GM10266 (cell line): ENCODE measurements around the gene BNIP5.

Experiments used
- DNase-seq: peaks from one replicate; pipeline ENCODE4 v3.0.0; 2012; ENCODE audit errors: extremely low spot score
- TF ChIP-seq, protein P1 (sequence below): IDR thresholded peaks from 2 replicates; pipeline ENCODE4 v1.5.1; 2012; ENCODE audit warnings: mild to moderate bottlenecking, low read depth; ENCODE audit not compliant: control insufficient read depth, insufficient read depth; ENCODE audit errors: missing control alignments

BNIP5 gene

GRCh38 chr6:36301781-36302180, 34.9 kb downstream of the BNIP5 start:
- TF ChIP-seq, protein P1, sequence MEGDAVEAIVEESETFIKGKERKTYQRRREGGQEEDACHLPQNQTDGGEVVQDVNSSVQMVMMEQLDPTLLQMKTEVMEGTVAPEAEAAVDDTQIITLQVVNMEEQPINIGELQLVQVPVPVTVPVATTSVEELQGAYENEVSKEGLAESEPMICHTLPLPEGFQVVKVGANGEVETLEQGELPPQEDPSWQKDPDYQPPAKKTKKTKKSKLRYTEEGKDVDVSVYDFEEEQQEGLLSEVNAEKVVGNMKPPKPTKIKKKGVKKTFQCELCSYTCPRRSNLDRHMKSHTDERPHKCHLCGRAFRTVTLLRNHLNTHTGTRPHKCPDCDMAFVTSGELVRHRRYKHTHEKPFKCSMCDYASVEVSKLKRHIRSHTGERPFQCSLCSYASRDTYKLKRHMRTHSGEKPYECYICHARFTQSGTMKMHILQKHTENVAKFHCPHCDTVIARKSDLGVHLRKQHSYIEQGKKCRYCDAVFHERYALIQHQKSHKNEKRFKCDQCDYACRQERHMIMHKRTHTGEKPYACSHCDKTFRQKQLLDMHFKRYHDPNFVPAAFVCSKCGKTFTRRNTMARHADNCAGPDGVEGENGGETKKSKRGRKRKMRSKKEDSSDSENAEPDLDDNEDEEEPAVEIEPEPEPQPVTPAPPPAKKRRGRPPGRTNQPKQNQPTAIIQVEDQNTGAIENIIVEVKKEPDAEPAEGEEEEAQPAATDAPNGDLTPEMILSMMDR = no peak
- no peak for DNase-seq

DNA sequence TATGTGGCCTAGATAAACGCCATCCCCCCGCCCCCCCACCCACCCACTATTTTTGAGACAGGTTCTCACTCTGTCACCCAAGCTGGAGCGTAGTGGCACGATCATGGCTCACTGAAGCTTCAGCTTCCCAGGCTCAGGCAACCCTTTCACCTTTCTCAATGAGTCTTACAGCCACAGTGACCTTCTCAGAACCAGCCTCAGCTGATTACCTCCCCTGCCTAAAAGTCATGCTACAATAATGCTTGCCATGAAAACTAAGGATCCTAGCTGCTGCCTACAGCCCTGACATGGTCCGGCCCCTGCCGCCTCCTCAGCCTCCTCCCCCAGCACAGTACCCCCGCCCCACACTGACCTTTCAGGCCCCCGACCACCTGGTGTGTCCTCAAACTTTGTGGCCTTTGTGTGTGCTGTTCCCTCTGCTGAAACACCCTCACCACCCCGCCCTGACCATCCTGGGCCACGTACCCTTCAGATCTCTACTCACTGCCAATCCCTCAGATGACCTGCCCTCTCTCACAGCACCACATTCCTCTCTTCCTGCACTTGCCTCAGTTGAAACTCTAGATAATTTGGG, 35.5 kb downstream of the BNIP5 start:
- DNase-seq = no peak
- TF ChIP-seq, protein P1 = no peak

DNA sequence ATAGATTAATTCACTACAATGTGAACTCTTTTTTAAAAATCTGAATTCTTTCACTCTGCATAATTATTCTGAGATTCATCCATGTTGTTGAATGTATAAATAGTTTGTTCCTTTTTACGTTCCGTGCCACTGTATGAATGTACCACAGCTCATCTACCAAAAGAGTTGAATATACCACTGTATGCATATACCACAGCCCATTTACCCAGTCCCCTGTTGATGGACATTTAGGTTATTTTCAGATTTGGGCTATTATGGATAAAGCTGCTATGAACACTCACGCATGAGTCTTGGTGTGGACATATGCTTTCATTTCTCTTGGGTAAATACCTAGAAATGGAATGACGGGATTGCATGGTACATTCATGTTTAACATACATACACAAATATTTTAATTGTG, 38.7 kb downstream of the BNIP5 start:
- no peak for DNase-seq
- TF ChIP-seq, protein P1 = no peak

DNA sequence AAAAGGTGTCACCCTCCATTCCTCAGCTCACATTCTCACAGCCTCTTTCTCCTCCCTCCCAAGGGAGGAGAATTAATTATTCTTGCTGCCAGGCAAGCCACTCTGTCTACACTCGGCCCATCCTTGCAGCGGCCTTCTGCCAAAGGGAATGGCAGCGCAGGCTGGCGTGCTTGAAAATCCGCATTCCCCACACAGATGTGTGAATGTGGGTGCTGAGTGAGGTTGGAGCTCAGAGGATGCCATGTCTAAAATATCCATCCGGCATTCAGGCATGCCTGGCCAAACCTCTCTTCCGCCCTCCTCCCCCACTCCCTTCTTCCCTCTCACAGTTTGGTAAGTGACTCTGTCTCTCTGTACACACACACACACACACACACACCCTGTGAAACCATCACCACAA, 39.2 kb downstream of the BNIP5 start:
- DNase-seq = no peak
- TF ChIP-seq, protein P1 = no peak

DNA sequence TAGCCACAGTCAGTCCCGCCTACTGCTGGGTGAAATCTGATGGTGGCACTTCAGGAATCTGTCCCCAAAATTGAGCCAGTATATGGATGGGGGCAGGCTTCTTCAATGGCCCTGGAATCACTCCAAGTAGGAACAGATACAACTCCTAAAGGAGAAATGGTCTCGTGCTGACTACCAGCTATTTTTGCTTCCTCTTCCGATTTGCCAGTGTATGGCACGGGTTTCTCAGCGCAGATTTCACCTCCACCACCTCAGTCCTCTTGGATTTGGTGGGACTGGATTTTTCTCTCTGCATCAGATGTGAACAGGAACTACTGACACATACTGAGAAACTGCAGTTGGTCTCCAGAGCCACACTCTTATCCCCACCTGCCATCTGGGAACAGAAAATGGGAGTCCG, 39.6 kb downstream of the BNIP5 start:
- TF ChIP-seq, protein P1 = no peak
- DNase-seq = no peak

DNA sequence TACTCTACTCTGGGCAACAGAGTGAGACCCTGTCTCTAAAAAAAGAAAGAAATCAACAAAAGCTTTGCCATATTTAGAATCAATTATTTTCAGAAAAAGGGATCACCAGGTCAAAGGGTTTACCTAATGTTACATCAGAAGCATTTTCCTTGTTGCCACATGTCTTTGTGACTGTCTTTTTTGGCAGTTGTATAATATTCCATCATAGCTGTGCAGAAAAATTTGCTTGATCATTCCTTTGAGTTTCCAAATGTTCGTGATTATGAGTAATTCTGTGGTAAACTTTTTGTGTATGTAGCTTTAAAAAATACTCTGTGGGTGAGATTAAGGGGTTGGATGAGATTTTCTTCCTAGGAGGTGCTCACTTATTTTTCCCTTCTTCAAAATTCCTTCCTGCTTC, 40.4 kb downstream of the BNIP5 start:
- DNase-seq = no peak
- TF ChIP-seq, protein P1 = no peak

GRCh38 chr6:36292170-36292569, 44.5 kb downstream of the BNIP5 start:
- TF ChIP-seq, protein P1 = no peak
- no peak for DNase-seq
